Keratinocyte (primary cell): ENCODE data around the gene ANKRD16. TPM values are rescaled to one million over a fixed set of nuclear protein-coding genes. Genes with fewer than 3 reads are reported as not detected.

Experiments used
- DNase-seq: peaks from one replicate; pipeline ENCODE4 v3.0.0-alpha.2; 2011; ENCODE audit warnings: low read depth, missing footprints, low spot score
- FAIRE-seq: peaks from 2 replicates; lab custom pipeline; 2011; peaks lifted over from hg19 to GRCh38; lab: Jason Lieb, UNC
- H2AFZ ChIP-seq: 2 replicates; pipeline ENCODE4 v1.6.0; 2012; ENCODE audit warnings: low read length, control low read depth, inconsistent platforms; ENCODE audit not compliant: control insufficient read depth
- H3K27ac ChIP-seq: 2 replicates; pipeline ENCODE4 v1.5.1; 2011; ENCODE audit warnings: low read length; ENCODE audit not compliant: control insufficient read depth, insufficient read depth
- H3K27me3 ChIP-seq: 3 replicates; pipeline ENCODE4 v1.6.0; 2011; ENCODE audit warnings: low read length; ENCODE audit not compliant: control insufficient read depth, insufficient read depth; ENCODE audit errors: extremely low read depth
- H3K36me3 ChIP-seq, 2 experiments: 2 replicates in 1 of 2; 3 replicates in 1 of 2; pipeline ENCODE4 v1.5.1; 2011; ENCODE audit warnings: low read length in 2 of 2, mild to moderate bottlenecking in 1 of 2; ENCODE audit not compliant: control insufficient read depth in 2 of 2, insufficient read depth in 2 of 2; ENCODE audit errors: extremely low read depth in 1 of 2
- H3K4me1 ChIP-seq: 3 replicates; pipeline ENCODE4 v1.5.1; 2011; ENCODE audit warnings: low read length; ENCODE audit not compliant: control insufficient read depth, insufficient read depth; ENCODE audit errors: extremely low read depth
- H3K4me2 ChIP-seq: 3 replicates; pipeline ENCODE4 v1.6.0; 2011; ENCODE audit warnings: low read depth, low read length; ENCODE audit not compliant: control insufficient read depth, insufficient read depth; ENCODE audit errors: extremely low read depth
- H3K4me3 ChIP-seq, 3 experiments: fragments of 200-600 bp in 1 of 3; sonication (generic) in 1 of 3; 2 replicates in 2 of 3; 3 replicates in 1 of 3; pipeline ENCODE4 v1.5.1; 2011 to 2016; ENCODE audit warnings: low read length in 3 of 3, mild to moderate bottlenecking in 3 of 3, control low read depth in 2 of 3, inconsistent platforms in 1 of 3, low read depth in 1 of 3, mixed read lengths in 1 of 3, mixed run types in 1 of 3, moderate library complexity in 1 of 3; ENCODE audit not compliant: control insufficient read depth in 2 of 3, insufficient read depth in 2 of 3; ENCODE audit errors: extremely low read depth in 1 of 3
- H3K79me2 ChIP-seq: 2 replicates; pipeline ENCODE4 v1.6.0; 2012; ENCODE audit warnings: low read length; ENCODE audit not compliant: control insufficient read depth, insufficient read depth
- H3K9ac ChIP-seq: 3 replicates; pipeline ENCODE4 v1.6.0; 2011; ENCODE audit warnings: low read length; ENCODE audit not compliant: control insufficient read depth, insufficient read depth; ENCODE audit errors: extremely low read depth
- H3K9me1 ChIP-seq: 3 replicates; pipeline ENCODE4 v1.6.0; 2011; ENCODE audit warnings: low read length; ENCODE audit not compliant: control insufficient read depth, insufficient read depth; ENCODE audit errors: extremely low read depth
- H3K9me3 ChIP-seq: 2 replicates; pipeline ENCODE4 v1.5.1; 2012; ENCODE audit warnings: low read depth, low read length; ENCODE audit not compliant: control insufficient read depth
- H4K20me1 ChIP-seq: 3 replicates; pipeline ENCODE4 v1.6.0; 2011; ENCODE audit warnings: low read length; ENCODE audit not compliant: control insufficient read depth, insufficient read depth; ENCODE audit errors: extremely low read depth
- EZH2 ChIP-seq: IDR thresholded peaks from one replicate; pipeline ENCODE4 v1.6.1; 2012; ENCODE audit warnings: inconsistent platforms, mild to moderate bottlenecking, low read length, moderate library complexity
- dilution Hi-C: fragments of 300-500 bp; cut with MboI; formaldehyde crosslinking; loops from one replicate; pipeline ENCODE4 v1.7.0; 2020; ENCODE audit warnings: low sequenced_read_pairs; ENCODE audit not compliant: extremely low pct_ligation_motif_present
- polyA plus RNA-seq, 5 experiments: library from polyadenylated mRNA; depleted of rRNA in 3 of 5; stranded (reverse) in 3 of 5; stranded (forward) in 1 of 5; unstranded in 1 of 5; fragments of >200 nt; gene quantifications; 1 replicate in 1 of 5; 2 replicates in 3 of 5; 3 replicates in 1 of 5; pipeline versions ENCODE4 v1.2.1 to v1.2.3, GENCODE V29; 2011 to 2012; ENCODE audit warnings: missing spikeins in 2 of 5, low read depth in 1 of 5, low replicate concordance in 1 of 5
- TF ChIP-seq, protein P1 (sequence below), 3 experiments: IDR thresholded peaks in 1 of 3; conservative IDR thresholded peaks in 1 of 3; optimal IDR thresholded peaks in 1 of 3; 2 replicates in 2 of 3; 3 replicates in 1 of 3; pipeline versions ENCODE3 to v1.5.1; 2011; ENCODE audit warnings: low read length in 3 of 3, mild to moderate bottlenecking in 3 of 3, moderate library complexity in 2 of 3, control low read depth in 1 of 3, inconsistent platforms in 1 of 3; ENCODE audit not compliant: insufficient read depth in 2 of 3; ENCODE audit errors: extremely low read depth in 1 of 3

The ANKRD16 gene
- polyA plus RNA-seq, 1 donor (not counting 4 experiments of a cell fraction or from before 2014, with no cell fraction given) = 6.2 TPM

GRCh38 chr10:5906651-5907050, 17.0 kb upstream of the ANKRD16 start:
- Histone ChIP-seq H3K36me3 (peaks cover 27 to 30% of the 10 kb centered on the region in 2 experiments), H3K27ac (peak overlapping the region; percentile 38), H3K9ac (no peak overlapping the region), H3K4me2 (no peak overlapping the region), H2AFZ (no peak overlapping the region), H3K27me3 (no peaks in the 10 kb centered on the region), H3K9me1 (no peaks in the 10 kb centered on the region), H3K79me2 (peaks cover 15% of the 10 kb centered on the region), H3K4me3 (no peak overlapping the region), H3K4me1 (peaks cover 17% of the 10 kb centered on the region), H4K20me1 (no peaks in the 10 kb centered on the region), H3K9me3 (no peaks in the 10 kb centered on the region)
- FAIRE-seq (no peak), DNase-seq (peak; percentile 26)
- dilution Hi-C loops = no loop called here
- TF ChIP-seq EZH2 = no peak
- TF ChIP-seq, protein P1, sequence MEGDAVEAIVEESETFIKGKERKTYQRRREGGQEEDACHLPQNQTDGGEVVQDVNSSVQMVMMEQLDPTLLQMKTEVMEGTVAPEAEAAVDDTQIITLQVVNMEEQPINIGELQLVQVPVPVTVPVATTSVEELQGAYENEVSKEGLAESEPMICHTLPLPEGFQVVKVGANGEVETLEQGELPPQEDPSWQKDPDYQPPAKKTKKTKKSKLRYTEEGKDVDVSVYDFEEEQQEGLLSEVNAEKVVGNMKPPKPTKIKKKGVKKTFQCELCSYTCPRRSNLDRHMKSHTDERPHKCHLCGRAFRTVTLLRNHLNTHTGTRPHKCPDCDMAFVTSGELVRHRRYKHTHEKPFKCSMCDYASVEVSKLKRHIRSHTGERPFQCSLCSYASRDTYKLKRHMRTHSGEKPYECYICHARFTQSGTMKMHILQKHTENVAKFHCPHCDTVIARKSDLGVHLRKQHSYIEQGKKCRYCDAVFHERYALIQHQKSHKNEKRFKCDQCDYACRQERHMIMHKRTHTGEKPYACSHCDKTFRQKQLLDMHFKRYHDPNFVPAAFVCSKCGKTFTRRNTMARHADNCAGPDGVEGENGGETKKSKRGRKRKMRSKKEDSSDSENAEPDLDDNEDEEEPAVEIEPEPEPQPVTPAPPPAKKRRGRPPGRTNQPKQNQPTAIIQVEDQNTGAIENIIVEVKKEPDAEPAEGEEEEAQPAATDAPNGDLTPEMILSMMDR (optimal IDR thresholded peaks at IDR 0.05 in 1 of 3, IDR thresholded peaks at IDR 0.05 in 1 of 3, conservative IDR thresholded peaks at IDR 0.05 in 1 of 3; ENCODE audit: extremely low read depth in 1 of 3, insufficient read depth in 2 of 3, low read length in 3 of 3) = no peak

- FAIRE-seq = peak; percentile 29
- Histone ChIP-seq H3K79me2 (peaks cover 15% of the 10 kb centered on the region), H3K27ac (peak overlapping the region; percentile 38), H3K9me3 (no peaks in the 10 kb centered on the region), H3K4me2 (no peak overlapping the region), H3K9ac (no peak overlapping the region), H3K4me3 (no peak overlapping the region), H2AFZ (no peak overlapping the region), H3K27me3 (no peaks in the 10 kb centered on the region), H4K20me1 (no peaks in the 10 kb centered on the region), H3K36me3 (peaks cover 22 to 24% of the 10 kb centered on the region in 2 experiments), H3K4me1 (peaks cover 17% of the 10 kb centered on the region), H3K9me1 (no peaks in the 10 kb centered on the region)
- dilution Hi-C loops = no loop called here
- no peak for TF ChIP-seq EZH2
- TF ChIP-seq, protein P1 (optimal IDR thresholded peaks at IDR 0.05 in 1 of 3, IDR thresholded peaks at IDR 0.05 in 1 of 3, conservative IDR thresholded peaks at IDR 0.05 in 1 of 3; ENCODE audit: extremely low read depth in 1 of 3, insufficient read depth in 2 of 3, low read length in 3 of 3) = no peak
- no peak for DNase-seq
Measured at GRCh38 chr10:5905854-5906507, 16.3 kb upstream of the ANKRD16 start.
